C4-2B (cell line): ENCODE results near the gene CCDC18.

Source experiments
- ZFX ChIP-seq: fragments of 450-650 bp; IDR thresholded peaks from 2 replicates; pipeline ENCODE4 v1.6.1; 2017
- TF ChIP-seq, protein P1 (sequence below): fragments of 450-650 bp; conservative IDR thresholded peaks from 2 replicates; pipeline ENCODE4 v1.5.1; 2017; ENCODE audit warnings: mild to moderate bottlenecking

DNA sequence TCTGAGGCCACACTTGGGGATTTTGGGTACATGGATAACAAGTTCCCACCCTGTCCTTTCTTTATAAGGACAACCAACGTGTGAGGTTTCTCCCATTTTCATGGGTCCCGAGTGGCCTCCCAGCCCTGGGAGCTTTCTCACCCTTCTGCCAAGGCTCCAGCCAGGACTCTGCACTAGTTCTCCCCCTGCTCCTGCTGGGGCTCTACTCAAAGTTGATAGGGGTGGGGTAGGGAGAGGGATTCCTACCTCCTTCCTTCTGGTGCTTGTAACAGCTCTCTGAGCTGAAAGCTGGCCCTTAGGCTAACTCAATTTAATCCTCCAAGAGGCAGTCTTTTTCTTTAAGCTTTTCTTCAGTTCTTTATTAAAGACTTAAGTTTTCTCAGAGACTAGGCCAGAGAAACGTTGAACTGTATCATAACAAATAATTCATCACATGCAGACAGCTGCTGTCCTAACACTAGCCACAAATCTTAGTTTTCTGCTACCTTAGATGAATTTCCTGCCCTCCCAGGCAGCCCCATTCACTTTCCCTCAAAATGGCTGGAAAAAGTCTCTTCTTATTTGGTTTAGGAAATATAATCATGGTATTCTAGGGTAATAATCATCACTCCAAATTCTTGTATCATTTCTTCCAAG lies 142.8 kb downstream of the CCDC18 start:
- TF ChIP-seq, protein P1, sequence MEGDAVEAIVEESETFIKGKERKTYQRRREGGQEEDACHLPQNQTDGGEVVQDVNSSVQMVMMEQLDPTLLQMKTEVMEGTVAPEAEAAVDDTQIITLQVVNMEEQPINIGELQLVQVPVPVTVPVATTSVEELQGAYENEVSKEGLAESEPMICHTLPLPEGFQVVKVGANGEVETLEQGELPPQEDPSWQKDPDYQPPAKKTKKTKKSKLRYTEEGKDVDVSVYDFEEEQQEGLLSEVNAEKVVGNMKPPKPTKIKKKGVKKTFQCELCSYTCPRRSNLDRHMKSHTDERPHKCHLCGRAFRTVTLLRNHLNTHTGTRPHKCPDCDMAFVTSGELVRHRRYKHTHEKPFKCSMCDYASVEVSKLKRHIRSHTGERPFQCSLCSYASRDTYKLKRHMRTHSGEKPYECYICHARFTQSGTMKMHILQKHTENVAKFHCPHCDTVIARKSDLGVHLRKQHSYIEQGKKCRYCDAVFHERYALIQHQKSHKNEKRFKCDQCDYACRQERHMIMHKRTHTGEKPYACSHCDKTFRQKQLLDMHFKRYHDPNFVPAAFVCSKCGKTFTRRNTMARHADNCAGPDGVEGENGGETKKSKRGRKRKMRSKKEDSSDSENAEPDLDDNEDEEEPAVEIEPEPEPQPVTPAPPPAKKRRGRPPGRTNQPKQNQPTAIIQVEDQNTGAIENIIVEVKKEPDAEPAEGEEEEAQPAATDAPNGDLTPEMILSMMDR = no peak
- no peak for TF ChIP-seq ZFX
